B cell (primary cell): Measurements from ENCODE around the gene ATP11B. TPM values are rescaled to one million over a fixed set of nuclear protein-coding genes. Genes with fewer than 3 reads are reported as not detected.

ENCODE experiments used
- ATAC-seq: fragments of 200-7000 bp; cut with Tn5 transposase; one replicate; pipeline ENCODE4 v1.10.0; 2021; ENCODE audit warnings: low read depth, mild to moderate bottlenecking, moderate number of reproducible peaks, moderate library complexity
- CTCF ChIA-PET: fragments of 350-600 bp; sonication (Branson Sonifier 250); formaldehyde crosslinking; loops from one replicate; lab custom pipeline; 2021; ENCODE audit warnings: antibody characterized with exemption, inconsistent platforms; lab: Charles Lee
- POLR2A ChIA-PET: fragments of 350-600 bp; sonication (Branson Sonifier 250); formaldehyde crosslinking; loops from one replicate; lab custom pipeline; 2021; ENCODE audit warnings: antibody characterized with exemption; lab: Charles Lee
- DNase-seq: peaks from one replicate; pipeline ENCODE4 v3.0.0; 2013
- H2AFZ ChIP-seq: 2 replicates; pipeline ENCODE4 v1.6.1; 2012; ENCODE audit warnings: mild to moderate bottlenecking, low read depth, low read length; ENCODE audit not compliant: insufficient read depth, poor library complexity, severe bottlenecking
- H3K27ac ChIP-seq, 2 donors: 1 replicate in 1 of 2; 2 replicates in 1 of 2; pipeline ENCODE4 v1.5.1; 2012 to 2013; ENCODE audit warnings: low read length in 2 of 2, mild to moderate bottlenecking in 2 of 2, moderate library complexity in 1 of 2
- H3K27me3 ChIP-seq, 4 experiments: fragments of 200-600 bp in 1 of 4; sonication (generic) in 1 of 4; replicated peaks in 1 of 4; 1 replicate in 2 of 4; 2 replicates in 2 of 4; pipeline versions ENCODE4 v1.6.1 to v1.7.0; 2013 to 2016; ENCODE audit warnings: low read length in 3 of 4, mild to moderate bottlenecking in 2 of 4, mixed read lengths in 1 of 4, moderate library complexity in 1 of 4; ENCODE audit not compliant: insufficient read depth in 4 of 4, control insufficient read depth in 3 of 4; ENCODE audit errors: control extremely low read depth in 1 of 4
- H3K36me3 ChIP-seq, 2 experiments: replicated peaks in 1 of 2; 1 replicate in 1 of 2; 2 replicates in 1 of 2; pipeline versions ENCODE4 v1.6.1 to v1.7.1; 2013; ENCODE audit warnings: low read length in 1 of 2; ENCODE audit not compliant: insufficient read depth in 2 of 2, control insufficient read depth in 1 of 2; ENCODE audit errors: control extremely low read depth in 1 of 2, extremely low read depth in 1 of 2
- H3K4me1 ChIP-seq, 2 donors: fragments of 200-600 bp in 1 of 2; sonication (generic) in 1 of 2; 1 replicate in 1 of 2; 2 replicates in 1 of 2; pipeline versions ENCODE4 v1.5.1 to v1.6.1; 2013 to 2017; ENCODE audit warnings: low read length in 2 of 2; ENCODE audit not compliant: control insufficient read depth in 2 of 2, insufficient read depth in 2 of 2
- H3K4me2 ChIP-seq: replicated peaks from 2 replicates; pipeline ENCODE3; 2012; ENCODE audit warnings: mild to moderate bottlenecking, low read depth, low read length; ENCODE audit not compliant: poor library complexity, severe bottlenecking
- H3K4me3 ChIP-seq, 5 experiments: fragments of 200-600 bp in 1 of 5; sonication (generic) in 1 of 5; 1 replicate in 3 of 5; 2 replicates in 2 of 5; pipeline versions ENCODE4 v1.5.1 to v1.7.0; 2011 to 2016; ENCODE audit warnings: low read length in 4 of 5, mild to moderate bottlenecking in 4 of 5, low read depth in 2 of 5, control low read depth in 1 of 5, moderate library complexity in 1 of 5; ENCODE audit not compliant: insufficient read depth in 1 of 5; ENCODE audit errors: control extremely low read depth in 1 of 5, extremely low read depth in 1 of 5
- H3K79me2 ChIP-seq: fragments of 200-600 bp; sonication (generic); one replicate; pipeline ENCODE4 v1.6.0; 2016; ENCODE audit warnings: low read length; ENCODE audit not compliant: control insufficient read depth, insufficient read depth
- H3K9ac ChIP-seq: fragments of 200-600 bp; sonication (generic); 2 replicates; pipeline ENCODE4 v1.6.1; 2017; ENCODE audit warnings: mild to moderate bottlenecking, low read length, moderate library complexity
- H3K9me3 ChIP-seq, 3 donors: one replicate each; pipeline versions ENCODE4 v1.6.1 to v1.7.1; 2013; ENCODE audit warnings: low read length in 2 of 3; ENCODE audit not compliant: control insufficient read depth in 2 of 3, insufficient read depth in 1 of 3; ENCODE audit errors: control extremely low read depth in 1 of 3
- H4K20me1 ChIP-seq: 2 replicates; pipeline ENCODE4 v1.6.0; 2012; ENCODE audit warnings: mild to moderate bottlenecking, low read length; ENCODE audit not compliant: insufficient read depth, control insufficient read depth, poor library complexity, severe bottlenecking
- H3K27ac Mint-ChIP-seq: one replicate; pipeline ENCODE4 v1.8.0; 2021; ENCODE audit warnings: mixed read lengths
- H3K27me3 Mint-ChIP-seq: one replicate; pipeline ENCODE4 v1.8.0; 2021; ENCODE audit warnings: mixed read lengths
- H3K4me1 Mint-ChIP-seq: one replicate; pipeline ENCODE4 v1.8.0; 2021; ENCODE audit warnings: mixed read lengths
- H3K4me3 Mint-ChIP-seq: one replicate; pipeline ENCODE4 v1.8.0; 2021; ENCODE audit warnings: mixed read lengths
- H3K9me3 Mint-ChIP-seq: one replicate; pipeline ENCODE4 v1.8.0; 2022; ENCODE audit warnings: mixed read lengths; ENCODE audit not compliant: insufficient read depth
- CTCF ChIP-seq: fragments of 200-600 bp; IDR thresholded peaks from one replicate; pipeline ENCODE4 v1.8.0; 2022; ENCODE audit warnings: antibody characterized with exemption, mild to moderate bottlenecking
- EZH2 ChIP-seq: IDR thresholded peaks from 2 replicates; pipeline ENCODE4 v1.6.1; 2012; ENCODE audit warnings: borderline replicate concordance, low read depth, mild to moderate bottlenecking, moderate library complexity, low read length; ENCODE audit not compliant: insufficient read depth, poor library complexity, severe bottlenecking
- WGBS: methylation state at CpG from one replicate; pipeline ENCODE4 v1.1.5; 2013; ENCODE audit warnings: missing lambda C conversion rate; ENCODE audit not compliant: insufficient coverage; 5-methylcytosine and 5-hydroxymethylcytosine counted together
- intact Hi-C: fragments of 100-400 bp; cut with micrococcal nuclease; formaldehyde crosslinking; loops from one replicate; pipeline ENCODE4 v1.10.0; 2022
- polyA plus RNA-seq: library from polyadenylated mRNA; depleted of rRNA; stranded (reverse); fragments of >200 nt; gene quantifications from 2 replicates; pipeline ENCODE4 v1.2.3, GENCODE V29; 2012
- total RNA-seq, 2 donors: library from RNA; stranded (reverse); fragments of 120-200 nt in 1 of 2; gene quantifications; 1 replicate in 1 of 2; 2 replicates in 1 of 2; pipeline versions ENCODE4 v1.2.3 to v1.2.4, GENCODE V29; 2013 to 2022

ATP11B gene
- total and polyA plus RNA-seq, 2 donors (not counting 1 experiment from before 2014, with no cell fraction given) = 14.0 to 81.9 TPM

- no peak for TF ChIP-seq EZH2
- no peak for TF ChIP-seq CTCF
- intact Hi-C loops = no loop called here
- no peak overlapping the region for H3K4me2 ChIP-seq
- POLR2A ChIA-PET = no interaction called here
- ATAC-seq (no peak), DNase-seq (no peak)
- peaks cover 0 to 3% (median 0%) of the 10 kb centered on the region in 4 experiments for H3K27me3 ChIP-seq
- no peaks in the 10 kb centered on the region for H3K4me1 Mint-ChIP-seq
- H3K4me1 ChIP-seq = no peaks in the 10 kb centered on the region
- no peak overlapping the region for H3K27ac Mint-ChIP-seq
- no peaks in the 10 kb centered on the region for H4K20me1 ChIP-seq
- H3K4me3 ChIP-seq = no peak overlapping the region
- no peaks in the 10 kb centered on the region for H3K79me2 ChIP-seq
- H3K9ac ChIP-seq = no peak overlapping the region
- H3K4me3 Mint-ChIP-seq = no peak overlapping the region
- 97% methylated on average over 11 of the region's 13 CpGs for WGBS
- H3K27ac ChIP-seq = no peak overlapping the region
- no peak overlapping the region for H2AFZ ChIP-seq
- H3K36me3 ChIP-seq = no peaks in the 10 kb centered on the region
- CTCF ChIA-PET = no interaction called here
- H3K27me3 Mint-ChIP-seq = peaks cover 24% of the 10 kb centered on the region
- no peaks in the 10 kb centered on the region for H3K9me3 Mint-ChIP-seq
- no peaks in the 10 kb centered on the region for H3K9me3 ChIP-seq
Measured at GRCh38 chr3:182760576-182761164, 32.6 kb upstream of the ATP11B start.

- H3K9me3 ChIP-seq = no peaks in the 10 kb centered on the region
- Mint-ChIP-seq H3K4me1 (peaks cover 3% of the 10 kb centered on the region), H3K9me3 (no peaks in the 10 kb centered on the region), H3K27me3 (peaks cover 20% of the 10 kb centered on the region), H3K27ac (no peak overlapping the region), H3K4me3 (no peak overlapping the region)
- H4K20me1 ChIP-seq = no peaks in the 10 kb centered on the region
- DNase-seq (no peak), ATAC-seq (no peak)
- ChIA-PET POLR2A (no interaction called here), CTCF (no interaction called here)
- no peak overlapping the region for H3K4me2 ChIP-seq
- H3K36me3 ChIP-seq = no peaks in the 10 kb centered on the region
- peaks cover 0 to 3% (median 0%) of the 10 kb centered on the region in 4 experiments for H3K27me3 ChIP-seq
- TF ChIP-seq EZH2 = no peak
- no peak for TF ChIP-seq CTCF
- WGBS = no CpG with 5 or more reads among the region's 2 CpGs
- no peaks in the 10 kb centered on the region for H3K4me1 ChIP-seq
- H3K27ac ChIP-seq = no peak overlapping the region
- intact Hi-C loops = no loop called here
- no peak overlapping the region for H2AFZ ChIP-seq
- H3K79me2 ChIP-seq = no peaks in the 10 kb centered on the region
- no peak overlapping the region for H3K4me3 ChIP-seq
- H3K9ac ChIP-seq = no peak overlapping the region
Measured at GRCh38 chr3:182763896-182764295, 29.4 kb upstream of the ATP11B start.
